GM23248 (cell line): ENCODE data around the gene ADAMTS5.

Experiments used
- EZH2 ChIP-seq: fragments of 200-600 bp; sonication (generic); IDR thresholded peaks from 2 replicates; pipeline ENCODE4 v1.6.1; 2018; ENCODE audit warnings: antibody characterized with exemption, mild to moderate bottlenecking; ENCODE audit not compliant: insufficient read depth, poor library complexity, severe bottlenecking
- EZH2phosphoT487 ChIP-seq: fragments of 200-600 bp; sonication (generic); IDR thresholded peaks from 2 replicates; pipeline ENCODE4 v1.6.1; 2018; ENCODE audit warnings: antibody characterized with exemption, moderate library complexity, mild to moderate bottlenecking, low read depth; ENCODE audit not compliant: insufficient read depth

GRCh38 chr21:26881504-26882228, 85.2 kb downstream of the ADAMTS5 start:
- TF ChIP-seq EZH2 (no peak), EZH2phosphoT487 (no peak)
